GM19099 (cell line): ENCODE data around the gene KISS1.

Experiments used
- POLR2A ChIP-seq: IDR thresholded peaks from 3 replicates; pipeline ENCODE4 v1.6.1; 2011; ENCODE audit warnings: low read depth; ENCODE audit not compliant: insufficient read length; ENCODE audit errors: extremely low read depth

KISS1 gene

GRCh38 chr1:204145033-204145504, 51.2 kb downstream of the KISS1 start:
- TF ChIP-seq POLR2A = no peak

- TF ChIP-seq POLR2A = no peak
Measured at GRCh38 chr1:204143276-204144041, 52.8 kb downstream of the KISS1 start.

- TF ChIP-seq POLR2A = no peak
Measured at GRCh38 chr1:204142032-204142974, 54.0 kb downstream of the KISS1 start.

- no peak for TF ChIP-seq POLR2A
Measured at GRCh38 chr1:204141131-204141530, 55.2 kb downstream of the KISS1 start.
